Neuronal stem cell (in vitro differentiated cells): ENCODE results near the gene GPR142.

ENCODE experiments used
- DNase-seq: peaks from one replicate; pipeline ENCODE4 v3.0.0-alpha.2; 2013; ENCODE audit warnings: low spot score
- H2AFZ ChIP-seq: one replicate; pipeline ENCODE4 v1.6.1; 2013; ENCODE audit warnings: mild to moderate bottlenecking, low read length, inconsistent platforms
- H2AK5ac ChIP-seq: 2 replicates; pipeline ENCODE4 v1.6.1; 2013; ENCODE audit warnings: low read depth, mild to moderate bottlenecking, inconsistent platforms, low read length, moderate library complexity, mixed read lengths
- H2BK120ac ChIP-seq: 2 replicates; pipeline ENCODE4 v1.6.1; 2013; ENCODE audit warnings: low read depth, mild to moderate bottlenecking, inconsistent platforms, low read length, moderate library complexity, mixed read lengths
- H2BK12ac ChIP-seq: one replicate; pipeline ENCODE4 v1.6.1; 2013; ENCODE audit warnings: low read length, inconsistent platforms
- H2BK15ac ChIP-seq: 2 replicates; pipeline ENCODE4 v1.6.1; 2013; ENCODE audit warnings: mild to moderate bottlenecking, low read length, inconsistent platforms, mixed read lengths
- H2BK5ac ChIP-seq: one replicate; pipeline ENCODE4 v1.6.1; 2013; ENCODE audit warnings: inconsistent platforms, mild to moderate bottlenecking, low read length, moderate library complexity
- H3K14ac ChIP-seq: one replicate; pipeline ENCODE4 v1.6.1; 2013; ENCODE audit warnings: low read length, inconsistent platforms
- H3K18ac ChIP-seq: 2 replicates; pipeline ENCODE4 v1.6.1; 2013; ENCODE audit warnings: low read length, inconsistent platforms
- H3K23ac ChIP-seq: 2 replicates; pipeline ENCODE4 v1.6.1; 2013; ENCODE audit warnings: low read depth, mild to moderate bottlenecking, mixed read lengths, low read length, inconsistent platforms; ENCODE audit not compliant: poor library complexity
- H3K27ac ChIP-seq: replicated peaks from 3 replicates; pipeline ENCODE4 v1.5.1; 2013; ENCODE audit warnings: low read length, inconsistent platforms
- H3K27me3 ChIP-seq, 3 experiments: 2 replicates each; pipeline ENCODE4 v1.6.1; 2013; ENCODE audit warnings: low read length in 3 of 3, mild to moderate bottlenecking in 2 of 3, inconsistent platforms in 1 of 3, low read depth in 1 of 3, mixed read lengths in 1 of 3, moderate library complexity in 1 of 3; ENCODE audit not compliant: control insufficient read depth in 3 of 3, insufficient read depth in 3 of 3
- H3K36me3 ChIP-seq, 2 donors: replicated peaks in 1 of 2; 2 replicates each; pipeline ENCODE4 v1.6.1; 2013; ENCODE audit warnings: low read length in 2 of 2; ENCODE audit not compliant: control insufficient read depth in 2 of 2, insufficient read depth in 2 of 2
- H3K4ac ChIP-seq: 2 replicates; pipeline ENCODE4 v1.6.1; 2013; ENCODE audit warnings: inconsistent platforms, mild to moderate bottlenecking, low read length, moderate library complexity
- H3K4me1 ChIP-seq, 2 donors: 1 replicate in 1 of 2; 2 replicates in 1 of 2; pipeline ENCODE4 v1.6.1; 2013; ENCODE audit warnings: low read length in 2 of 2, low read depth in 1 of 2; ENCODE audit not compliant: control insufficient read depth in 2 of 2, insufficient read depth in 1 of 2
- H3K4me2 ChIP-seq: one replicate; pipeline ENCODE4 v1.6.1; 2013; ENCODE audit warnings: mild to moderate bottlenecking, low read length, inconsistent platforms; ENCODE audit not compliant: insufficient read depth, poor library complexity, severe bottlenecking
- H3K4me3 ChIP-seq, 2 donors: 2 replicates each; pipeline ENCODE4 v1.5.1; 2013; ENCODE audit warnings: low read length in 2 of 2, mild to moderate bottlenecking in 2 of 2, inconsistent platforms in 1 of 2, moderate library complexity in 1 of 2
- H3K79me1 ChIP-seq: one replicate; pipeline ENCODE4 v1.6.1; 2013; ENCODE audit warnings: low read depth, mild to moderate bottlenecking, inconsistent platforms, low read length, moderate library complexity
- H3K9ac ChIP-seq: one replicate; pipeline ENCODE4 v1.6.1; 2013; ENCODE audit warnings: mild to moderate bottlenecking, low read depth, low read length, inconsistent platforms; ENCODE audit not compliant: poor library complexity
- H3K9me3 ChIP-seq, 2 donors: replicated peaks in 1 of 2; 2 replicates each; pipeline versions ENCODE3 to v1.6.1; 2013; ENCODE audit warnings: low read length in 2 of 2, mild to moderate bottlenecking in 2 of 2, inconsistent platforms in 1 of 2, low read depth in 1 of 2, mixed read lengths in 1 of 2, moderate library complexity in 1 of 2; ENCODE audit not compliant: control insufficient read depth in 2 of 2, insufficient read depth in 1 of 2
- H4K8ac ChIP-seq: one replicate; pipeline ENCODE4 v1.6.1; 2013; ENCODE audit warnings: low read depth, mild to moderate bottlenecking, inconsistent platforms, low read length, moderate library complexity
- H4K91ac ChIP-seq: one replicate; pipeline ENCODE4 v1.6.1; 2013; ENCODE audit warnings: low read length, low read depth, mild to moderate bottlenecking, inconsistent platforms; ENCODE audit not compliant: poor library complexity
- whole genome bisulfite sequencing, 2 donors: extraction: QIAGEN DNeasy Blood & Tissue Kit; methylation state at CpG; one replicate each; pipeline ENCODE4 v1.1.7; 2013; ENCODE audit warnings: missing lambda C conversion rate in 2 of 2, mixed read lengths in 1 of 2; ENCODE audit not compliant: insufficient read length in 2 of 2, insufficient replicate concordance in 1 of 2; ENCODE audit errors: extremely low coverage in 2 of 2; 5-methylcytosine and 5-hydroxymethylcytosine counted together

Gene GPR142

DNA sequence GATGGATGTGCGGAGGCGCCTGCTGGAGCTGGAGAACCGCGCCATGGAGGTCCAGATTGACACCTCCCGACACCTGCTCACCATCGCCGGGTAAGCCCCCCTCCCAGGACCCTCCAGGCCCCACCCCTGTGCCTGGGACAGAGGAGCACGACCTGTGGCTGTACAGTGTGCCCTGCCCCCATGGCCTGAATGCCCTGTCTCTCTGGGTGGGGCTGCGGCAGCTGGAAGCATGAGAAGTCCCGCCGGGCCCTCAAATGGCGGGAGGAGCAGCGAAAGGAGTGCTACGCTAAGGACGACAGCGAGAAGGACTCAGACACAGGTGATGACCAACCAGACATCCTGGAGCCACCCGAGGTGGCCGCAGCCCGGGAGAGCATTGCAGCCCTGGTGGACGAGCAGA lies 16.8 kb upstream of the GPR142 start:
- H3K4ac ChIP-seq = no peak overlapping the region
- no peak overlapping the region for H2BK5ac ChIP-seq
- WGBS, 2 donors = no CpG with 5 or more reads among the region's 20 CpGs
- H4K8ac ChIP-seq = peak overlapping the region; percentile 74
- no peak overlapping the region for H3K4me2 ChIP-seq
- no peak overlapping the region for H2AFZ ChIP-seq
- H3K79me1 ChIP-seq = no peaks in the 10 kb centered on the region
- H2BK12ac ChIP-seq = no peak overlapping the region
- H2AK5ac ChIP-seq = peak overlapping the region; percentile 23
- DNase-seq = no peak
- no peak overlapping the region for H2BK120ac ChIP-seq
- peaks cover 4 to 76% (median 32%) of the 10 kb centered on the region in 3 experiments for H3K27me3 ChIP-seq
- peak overlapping the region; percentile 86 for H3K23ac ChIP-seq
- H3K4me3 ChIP-seq = no peak overlapping the region
- H3K4me1 ChIP-seq = peaks cover 0 to 11% of the 10 kb centered on the region in 2 donors
- H3K9ac ChIP-seq = no peak overlapping the region
- no peaks in the 10 kb centered on the region for H3K9me3 ChIP-seq
- no peak overlapping the region for H3K27ac ChIP-seq
- peak overlapping the region; percentile 77 for H2BK15ac ChIP-seq
- H3K14ac ChIP-seq = peak overlapping the region; percentile 79
- peak overlapping the region; percentile 60 for H4K91ac ChIP-seq
- H3K36me3 ChIP-seq = no peaks in the 10 kb centered on the region
- H3K18ac ChIP-seq = peak overlapping the region; percentile 70

DNA sequence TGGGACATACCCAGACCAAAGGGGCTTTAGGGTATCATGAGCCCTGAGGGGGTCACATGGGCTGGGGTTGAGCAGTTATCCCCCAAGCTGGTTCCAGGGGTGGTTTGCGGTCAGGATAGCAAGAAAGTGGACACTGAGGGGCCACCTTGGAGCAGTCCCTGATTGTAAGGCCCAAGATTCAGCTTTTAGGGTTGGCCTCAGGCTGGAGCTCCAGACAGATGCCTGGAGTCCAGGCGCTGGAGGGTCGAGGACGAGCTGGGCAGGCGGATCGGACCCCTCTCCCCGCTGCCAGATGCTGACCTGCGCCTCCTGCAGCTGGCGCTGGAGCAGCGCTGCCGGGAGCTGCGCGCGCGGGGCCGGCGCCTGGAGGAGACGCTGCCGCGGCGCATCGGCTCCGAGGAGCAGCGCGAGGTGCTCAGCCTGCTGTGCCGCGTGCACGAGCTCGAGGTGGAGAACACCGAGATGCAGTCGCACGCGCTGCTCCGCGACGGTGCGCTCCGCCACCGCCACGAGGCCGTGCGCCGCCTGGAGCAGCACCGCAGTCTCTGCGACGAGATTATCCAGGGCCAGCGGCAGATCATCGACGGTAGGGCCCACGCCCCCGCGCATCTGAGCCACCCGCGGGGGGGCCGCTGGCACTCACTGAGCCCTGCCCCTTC lies 15.6 kb upstream of the GPR142 start:
- DNase-seq = peak; percentile 51
- Histone ChIP-seq H4K91ac (no peak overlapping the region), H2AK5ac (peak overlapping the region; percentile 6), H2BK5ac (peak overlapping the region; percentile 44), H2BK15ac (peak overlapping the region; percentile 46), H3K4me2 (peak overlapping the region; percentile 48), H3K9me3 (no peaks in the 10 kb centered on the region), H3K36me3 (peaks cover 0 to 2% of the 10 kb centered on the region in 2 donors), H3K79me1 (no peaks in the 10 kb centered on the region), H3K27ac (no peak overlapping the region), H3K23ac (peak overlapping the region; percentile 89), H3K9ac (peak overlapping the region; percentile 95), H2BK12ac (no peak overlapping the region), H3K18ac (peak overlapping the region; percentile 95), H3K4me3 (peak overlapping the region in 1 of 2 donors; percentile 55), H4K8ac (no peak overlapping the region), H2AFZ (peak overlapping the region; percentile 67), H3K27me3 (peaks cover 4 to 66% (median 32%) of the 10 kb centered on the region in 3 experiments), H3K4me1 (peaks cover 0 to 11% of the 10 kb centered on the region in 2 donors), H3K14ac (peak overlapping the region; percentile 85), H2BK120ac (no peak overlapping the region), H3K4ac (peak overlapping the region; percentile 44)
- WGBS, 2 donors = no CpG with 5 or more reads among the region's 55 CpGs

DNA sequence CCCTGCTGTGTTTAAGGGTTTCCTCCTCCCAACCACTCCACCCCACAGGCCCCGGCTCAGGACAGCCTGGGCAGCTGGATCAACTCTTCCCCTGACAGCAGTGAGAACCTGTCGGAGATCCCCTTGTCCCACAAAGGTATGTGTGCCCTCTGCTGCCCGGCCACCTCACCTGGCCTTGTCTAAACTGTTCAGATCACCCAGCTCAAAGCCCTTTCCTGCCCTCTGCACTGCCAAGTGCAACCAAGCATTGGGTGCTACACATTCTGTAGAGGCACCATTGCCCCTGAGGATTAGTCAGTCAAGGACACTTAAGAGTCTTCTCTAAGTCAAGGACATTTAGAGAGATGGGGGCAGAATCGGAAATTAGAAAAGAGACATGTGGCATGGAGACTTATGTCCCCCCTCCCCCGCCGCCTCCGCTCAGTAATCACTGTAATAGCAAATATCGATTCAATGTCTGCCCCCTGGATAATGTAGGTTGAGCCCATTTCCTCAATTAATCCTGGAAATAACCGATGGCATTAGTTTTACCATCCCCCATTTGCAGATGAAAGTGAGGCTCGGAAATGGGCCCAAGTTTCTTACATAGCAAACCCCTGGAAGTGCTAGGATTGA lies 13.8 kb upstream of the GPR142 start:
- no CpG with 5 or more reads among the region's 10 CpGs for WGBS, 2 donors
- Histone ChIP-seq H2BK15ac (peak overlapping the region; percentile 2), H3K27ac (no peak overlapping the region), H3K23ac (no peak overlapping the region), H2AK5ac (peak overlapping the region; percentile 88), H3K4me1 (peaks cover 4 to 11% of the 10 kb centered on the region in 2 donors), H3K36me3 (peaks cover 1 to 4% of the 10 kb centered on the region in 2 donors), H3K4ac (peak overlapping the region; percentile 6), H2BK5ac (no peak overlapping the region), H4K8ac (no peak overlapping the region), H3K27me3 (peaks cover 4 to 51% (median 31%) of the 10 kb centered on the region in 3 experiments), H2AFZ (peak overlapping the region; percentile 78), H4K91ac (no peak overlapping the region), H3K18ac (peak overlapping the region; percentile 88), H3K79me1 (no peaks in the 10 kb centered on the region), H2BK12ac (no peak overlapping the region), H3K4me3 (no peak overlapping the region), H3K9ac (peak overlapping the region; percentile 22), H2BK120ac (no peak overlapping the region), H3K4me2 (no peak overlapping the region), H3K14ac (peak overlapping the region; percentile 73), H3K9me3 (no peaks in the 10 kb centered on the region)
- DNase-seq = no peak

DNA sequence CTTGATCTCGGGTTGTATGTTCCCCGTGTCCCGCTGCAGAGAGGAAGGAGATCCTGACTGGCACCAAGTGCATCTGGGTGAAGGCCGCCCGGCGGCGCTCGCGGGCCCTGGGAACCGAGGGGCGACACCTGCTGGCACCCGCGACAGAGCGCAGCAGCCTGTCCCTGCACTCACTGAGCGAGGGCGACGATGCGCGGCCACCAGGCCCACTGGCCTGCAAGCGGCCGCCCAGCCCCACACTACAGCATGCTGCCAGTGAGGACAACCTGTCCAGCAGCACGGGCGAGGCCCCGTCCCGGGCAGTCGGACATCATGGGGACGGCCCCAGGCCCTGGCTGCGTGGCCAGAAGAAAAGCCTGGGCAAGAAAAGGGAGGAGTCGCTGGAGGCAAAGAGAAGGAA lies 13.2 kb upstream of the GPR142 start:
- Histone ChIP-seq H2AK5ac (peak overlapping the region; percentile 96), H2AFZ (peak overlapping the region; percentile 78), H3K36me3 (peaks cover 4 to 5% of the 10 kb centered on the region in 2 donors), H2BK15ac (peak overlapping the region; percentile 71), H3K4me2 (no peak overlapping the region), H3K4me3 (no peak overlapping the region), H2BK12ac (peak overlapping the region; percentile 98), H2BK5ac (no peak overlapping the region), H3K14ac (no peak overlapping the region), H3K79me1 (no peaks in the 10 kb centered on the region), H3K27me3 (peaks cover 4 to 45% (median 31%) of the 10 kb centered on the region in 3 experiments), H2BK120ac (peak overlapping the region; percentile 54), H3K4ac (no peak overlapping the region), H3K18ac (peak overlapping the region; percentile 97), H4K8ac (no peak overlapping the region), H3K27ac (no peak overlapping the region), H3K9ac (no peak overlapping the region), H3K23ac (peak overlapping the region; percentile 74), H4K91ac (no peak overlapping the region), H3K4me1 (peaks cover 4 to 11% of the 10 kb centered on the region in 2 donors), H3K9me3 (no peaks in the 10 kb centered on the region)
- peak; percentile 57 for DNase-seq
- WGBS, 2 donors = no CpG with 5 or more reads among the region's 29 CpGs
